Activated naive CD8-positive, alpha-beta T cell treated with anti-CD3 and anti-CD28 coated beads, Interleukin-2, amount 50 U/mL, for 16 hours (primary cell): ENCODE measurements around the gene TRHDE.
"Not testable (repeated sequence)": the region's sequence is repeated elsewhere in the genome, so short reads cannot be mapped to it uniquely, and the experiment has no call there.

Source experiments
- DNase-seq: peaks from one replicate; pipeline ENCODE4 v3.0.0-alpha.2; 2020; ENCODE audit warnings: low read depth, low spot score

The TRHDE gene

GRCh38 chr12:72520044-72520678 is 248.0 kb downstream of the TRHDE start:
- DNase-seq: not testable (repeated sequence)

- DNase-seq: no peak
Measured at GRCh38 chr12:72521326-72521725, 249.2 kb downstream of the TRHDE start.

GRCh38 chr12:72522411-72522810 is 250.2 kb downstream of the TRHDE start:
- DNase-seq: no peak

- DNase-seq: no peak
Measured at GRCh38 chr12:72523754-72524153, 251.6 kb downstream of the TRHDE start.

- DNase-seq: no peak
Measured at GRCh38 chr12:72535212-72535990, 263.2 kb downstream of the TRHDE start.

- no peak for DNase-seq
Measured at GRCh38 chr12:72540811-72541210, 268.6 kb downstream of the TRHDE start.

GRCh38 chr12:72543777-72544467 is 271.8 kb downstream of the TRHDE start:
- no peak for DNase-seq

- no peak for DNase-seq
Measured at GRCh38 chr12:72546106-72546505, 273.9 kb downstream of the TRHDE start.

GRCh38 chr12:72547573-72547972 is 275.4 kb downstream of the TRHDE start:
- no peak for DNase-seq

- DNase-seq: no peak
Measured at GRCh38 chr12:72549184-72549583, 277.0 kb downstream of the TRHDE start.

GRCh38 chr12:72560003-72560769 is 288.0 kb downstream of the TRHDE start:
- no peak for DNase-seq

- DNase-seq: no peak
Measured at GRCh38 chr12:72570601-72571000, 298.4 kb downstream of the TRHDE start.

GRCh38 chr12:72574138-72574537 is 302.0 kb downstream of the TRHDE start:
- DNase-seq: no peak

GRCh38 chr12:72578327-72578726 is 306.2 kb downstream of the TRHDE start:
- DNase-seq: no peak

GRCh38 chr12:72586456-72586855 is 314.3 kb downstream of the TRHDE start:
- DNase-seq: no peak

GRCh38 chr12:72602581-72602980 is 330.4 kb downstream of the TRHDE start:
- DNase-seq: no peak

- no peak for DNase-seq
Measured at GRCh38 chr12:72605975-72606374, 333.8 kb downstream of the TRHDE start.

- no peak for DNase-seq
Measured at GRCh38 chr12:72610342-72610741, 338.2 kb downstream of the TRHDE start.

GRCh38 chr12:72610854-72611358 is 338.7 kb downstream of the TRHDE start:
- DNase-seq: no peak

- DNase-seq: no peak
Measured at GRCh38 chr12:72612171-72612570, 340.0 kb downstream of the TRHDE start.

GRCh38 chr12:72618764-72619163 is 346.6 kb downstream of the TRHDE start:
- DNase-seq: no peak

- DNase-seq: no peak
Measured at GRCh38 chr12:72622556-72622955, 350.4 kb downstream of the TRHDE start.
